ENCODE measurements around the gene GSN. TPM values are rescaled to one million over a fixed set of nuclear protein-coding genes. Genes with fewer than 3 reads are reported as not detected.

The GSN gene
- total and polyA plus RNA-seq, 10 of the 15 experiments (the other 5 are each of a cell fraction or from before 2014, with no cell fraction given), result 0.66 to 9.2 (median 6.2) TPM

- TF ChIP-seq RFX5 (IDR thresholded peaks at IDR 0.05; ENCODE audit: low read depth, low read length) (no peak), SIN3A (IDR thresholded peaks at IDR 0.05; ENCODE audit: low read depth, low read length) (no peak), IRF5 (IDR thresholded peaks at IDR 0.05; ENCODE audit: borderline replicate concordance) (no peak), HSF1 (IDR thresholded peaks at IDR 0.05; ENCODE audit: low read depth, low read length) (no peak), ZNF24 (IDR thresholded peaks at IDR 0.05) (no peak), IRF4 (IDR thresholded peaks at IDR 0.05; ENCODE audit: low read depth, low read length) (no peak), PBX3 (IDR thresholded peaks at IDR 0.05; ENCODE audit: insufficient replicate concordance, low read depth, low read length) (no peak)
Measured at GRCh38 chr9:121284733-121285451, 16.9 kb downstream of the GSN start (continued).
